GM18870 (cell line): Measurements from ENCODE around the gene CREB3L2.
"Not testable (repeated sequence)": the region's sequence is repeated elsewhere in the genome, so short reads cannot be mapped to it uniquely, and the experiment has no call there.

Experiments used
- ATAC-seq: cut with Tn5 transposase; IDR thresholded peaks from one replicate; pipeline ENCODE4 v1.9.1; 2021; ENCODE audit warnings: moderate library complexity; ENCODE audit not compliant: unreplicated experiment

Gene CREB3L2

GRCh38 chr7:138001529-138002095, at the start of gene CREB3L2:
TSS of gene CREB3L2 (minus strand) at chr7:138002086. CDS start at chr7:138001705, 381 bp downstream.
- peak; percentile 14 for ATAC-seq

- no peak for ATAC-seq
Observed at GRCh38 chr7:138049505-138050116, 47.7 kb upstream of the CREB3L2 start.

DNA sequence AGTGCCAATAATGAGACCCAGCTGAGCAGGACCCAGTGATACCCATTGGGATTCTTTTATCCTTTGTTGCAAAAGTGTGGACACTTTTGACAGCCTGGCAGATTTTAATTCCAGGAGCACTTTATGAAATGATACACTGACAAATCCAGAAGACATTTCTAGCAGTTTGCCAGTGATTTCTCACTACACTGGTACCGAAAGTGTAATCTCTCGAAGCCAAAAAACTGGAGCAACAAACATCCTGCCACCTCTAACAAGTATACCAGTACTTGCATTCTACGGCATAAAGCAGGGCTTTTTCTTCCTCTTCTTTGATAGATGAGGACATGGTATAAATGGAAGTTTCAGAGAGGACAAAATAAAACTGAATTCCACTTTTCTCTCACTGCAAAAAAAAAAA, 46.0 kb upstream of the CREB3L2 start:
- no peak for ATAC-seq

DNA sequence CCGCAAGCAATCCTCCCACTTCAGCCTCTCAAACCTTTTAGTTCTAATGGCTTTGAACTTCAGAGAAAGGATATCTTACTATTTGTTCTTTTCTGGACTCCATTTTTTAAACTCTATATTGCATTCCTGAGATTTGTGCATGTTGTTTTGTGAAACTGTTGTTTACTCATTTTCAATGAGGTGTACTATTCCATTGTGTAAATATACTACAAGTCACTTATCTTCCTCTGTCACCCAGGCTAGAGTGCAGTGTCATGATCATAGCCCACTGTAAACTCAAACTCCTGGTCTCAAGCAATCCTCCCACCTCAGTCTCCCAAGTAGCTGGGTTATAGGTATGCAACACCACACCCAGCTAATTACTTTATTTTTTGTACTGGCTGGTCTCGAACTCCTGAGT, 43.0 kb upstream of the CREB3L2 start:
- ATAC-seq = no peak

DNA sequence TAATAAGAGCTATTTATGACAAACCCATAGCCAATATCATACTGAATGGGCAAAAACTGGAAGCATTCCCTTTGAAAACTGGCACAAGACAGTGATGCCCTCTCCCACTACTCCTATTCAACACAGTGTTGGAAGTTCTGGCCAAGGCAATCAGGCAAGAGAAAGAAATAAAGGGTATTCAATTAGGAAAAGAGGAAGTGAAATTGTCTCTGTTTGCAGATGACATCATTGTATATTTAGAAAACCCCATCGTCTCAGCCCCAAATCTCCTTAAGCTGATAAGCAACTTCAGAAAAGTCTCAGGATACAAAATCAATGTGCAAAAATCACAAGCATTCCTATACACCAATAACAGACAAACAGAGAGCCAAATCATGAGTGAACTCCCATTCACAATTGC, 38.2 kb upstream of the CREB3L2 start:
- ATAC-seq = not testable (repeated sequence)

- no peak for ATAC-seq
Observed at GRCh38 chr7:138036135-138036534, 34.2 kb upstream of the CREB3L2 start.

DNA sequence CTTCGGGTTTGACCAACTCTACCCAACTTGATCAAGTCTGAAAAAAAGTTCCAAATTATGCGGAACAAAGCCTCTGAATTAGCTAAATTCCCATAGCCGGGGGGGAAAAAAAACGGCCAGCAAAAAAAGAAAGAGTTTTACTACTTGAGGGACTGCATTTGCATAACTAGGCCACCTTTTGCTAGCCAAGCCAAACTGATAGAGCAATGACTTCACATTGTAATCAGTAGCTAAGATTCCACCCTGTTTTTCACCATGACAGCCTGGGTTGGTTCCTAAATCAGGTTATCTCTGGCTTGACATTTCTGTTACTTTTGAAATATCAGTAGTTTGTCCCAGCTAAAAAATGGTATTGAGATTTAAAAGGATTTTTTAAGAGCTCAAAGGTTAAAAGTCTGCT, 31.4 kb upstream of the CREB3L2 start:
- no peak for ATAC-seq

DNA sequence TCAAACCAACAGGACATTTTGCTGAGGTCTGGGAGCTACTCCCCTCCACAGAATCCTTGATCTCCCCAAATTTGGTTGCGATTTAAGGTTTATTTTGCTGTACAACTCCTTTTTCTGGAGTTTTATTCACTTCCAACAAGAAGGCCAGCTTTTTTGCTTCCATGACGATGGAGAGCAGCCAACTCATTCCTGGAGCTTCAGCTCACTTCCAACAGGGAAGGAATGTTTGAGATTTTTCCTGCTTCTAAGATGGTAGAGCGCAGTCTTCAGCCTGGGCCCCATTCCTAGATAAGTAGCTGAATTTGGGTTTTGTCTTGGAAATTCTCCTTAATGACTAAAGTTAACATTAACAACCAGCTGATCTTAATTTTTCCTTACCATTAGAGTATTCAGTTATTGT, 30.9 kb upstream of the CREB3L2 start:
- ATAC-seq = no peak

- ATAC-seq = peak; percentile 81
Observed at GRCh38 chr7:138032186-138032585, 30.3 kb upstream of the CREB3L2 start.

- no peak for ATAC-seq
Observed at GRCh38 chr7:138030679-138031351, 28.9 kb upstream of the CREB3L2 start.

DNA sequence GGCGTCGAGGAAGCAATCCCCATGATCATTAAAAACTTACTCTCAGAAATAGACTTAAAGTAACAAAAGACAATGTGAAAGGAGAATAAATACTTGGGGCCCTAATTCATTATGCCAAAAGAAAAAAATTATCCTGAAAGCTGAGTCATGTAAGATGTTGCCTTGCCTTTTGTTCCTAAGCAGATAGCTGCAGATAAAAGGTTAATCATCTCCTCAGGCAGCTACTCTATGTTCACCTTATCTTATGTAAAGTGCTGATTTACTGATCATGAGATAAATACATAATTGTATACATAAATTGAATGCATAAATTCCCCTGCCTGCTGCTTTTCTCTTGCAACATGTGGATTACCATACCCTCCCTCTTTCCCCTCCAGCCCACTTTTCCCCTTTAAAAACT, 28.1 kb upstream of the CREB3L2 start:
- no peak for ATAC-seq

DNA sequence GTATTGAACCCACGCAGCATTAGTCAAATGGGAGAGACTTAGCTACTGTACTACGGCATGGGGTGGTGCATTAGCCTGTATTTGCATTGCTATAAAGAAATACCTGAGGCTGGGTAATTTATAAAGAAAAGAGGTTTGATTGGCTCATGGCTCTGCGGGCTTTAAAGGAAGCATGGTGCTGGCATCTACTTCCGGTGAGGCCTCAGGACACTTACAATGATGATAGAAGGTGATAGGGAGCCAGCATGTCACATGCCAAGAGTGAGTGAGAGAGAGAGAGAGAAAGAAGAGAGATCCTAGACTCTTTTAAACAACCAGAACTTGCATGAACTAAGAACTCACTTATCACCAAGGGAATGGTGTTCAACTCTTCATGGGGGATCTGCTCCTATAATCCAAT, 27.2 kb upstream of the CREB3L2 start:
- ATAC-seq = no peak

- ATAC-seq = no peak
Observed at GRCh38 chr7:138027100-138027499, 25.2 kb upstream of the CREB3L2 start.

DNA sequence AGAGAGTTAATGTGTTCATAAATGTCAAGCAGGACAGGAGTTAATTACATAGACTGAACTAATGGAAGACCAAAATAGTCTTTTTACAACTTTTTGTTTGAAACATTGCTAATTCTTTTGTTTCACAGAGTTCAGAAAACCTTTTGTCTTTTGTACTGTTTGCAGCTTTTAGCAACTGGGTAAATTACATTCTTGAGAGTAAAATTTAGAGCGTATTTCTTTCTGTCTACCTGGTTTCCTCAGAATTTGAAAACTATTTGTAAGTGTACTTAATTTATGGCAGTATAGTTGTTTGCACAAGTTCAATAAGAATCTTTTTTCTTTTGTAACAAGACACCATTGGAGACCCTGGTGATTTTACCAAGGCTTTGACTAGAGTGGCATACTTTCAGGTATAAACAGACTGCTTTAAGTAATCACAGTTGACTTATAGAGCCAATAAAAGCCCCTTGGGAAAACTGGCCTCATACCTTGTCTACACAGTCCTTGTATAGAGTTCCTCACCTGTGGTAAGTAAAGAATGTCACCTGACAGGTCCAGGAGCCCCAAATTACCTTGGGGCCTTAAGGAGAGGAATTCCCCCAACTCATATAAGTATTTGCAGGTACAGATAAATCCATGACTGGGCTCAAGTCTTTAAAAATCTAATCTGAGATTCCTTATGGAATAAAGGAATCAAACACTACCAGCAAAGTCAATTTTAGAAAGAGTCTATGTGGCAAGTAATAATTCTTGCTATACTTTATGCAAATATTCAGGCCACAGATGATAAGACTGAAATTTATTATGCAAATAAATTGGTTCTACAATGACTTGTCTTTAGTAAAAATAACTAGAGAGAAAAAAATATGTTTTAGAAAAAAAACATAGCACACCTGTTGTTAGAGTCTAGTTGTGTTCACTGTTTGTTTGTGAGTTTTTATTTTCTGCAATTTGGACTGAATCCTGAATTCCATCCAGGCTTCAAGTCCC, 23.6 kb upstream of the CREB3L2 start:
- ATAC-seq = no peak

- ATAC-seq = no peak
Observed at GRCh38 chr7:138024765-138025164, 22.9 kb upstream of the CREB3L2 start.

- ATAC-seq = no peak
Observed at GRCh38 chr7:138024343-138024691, 22.4 kb upstream of the CREB3L2 start.

- peak; percentile 91 for ATAC-seq
Observed at GRCh38 chr7:138023618-138024342, 21.9 kb upstream of the CREB3L2 start.

- ATAC-seq = no peak
Observed at GRCh38 chr7:138021889-138022288, 20.0 kb upstream of the CREB3L2 start.

GRCh38 chr7:138017992-138018391, 16.1 kb upstream of the CREB3L2 start:
- no peak for ATAC-seq

DNA sequence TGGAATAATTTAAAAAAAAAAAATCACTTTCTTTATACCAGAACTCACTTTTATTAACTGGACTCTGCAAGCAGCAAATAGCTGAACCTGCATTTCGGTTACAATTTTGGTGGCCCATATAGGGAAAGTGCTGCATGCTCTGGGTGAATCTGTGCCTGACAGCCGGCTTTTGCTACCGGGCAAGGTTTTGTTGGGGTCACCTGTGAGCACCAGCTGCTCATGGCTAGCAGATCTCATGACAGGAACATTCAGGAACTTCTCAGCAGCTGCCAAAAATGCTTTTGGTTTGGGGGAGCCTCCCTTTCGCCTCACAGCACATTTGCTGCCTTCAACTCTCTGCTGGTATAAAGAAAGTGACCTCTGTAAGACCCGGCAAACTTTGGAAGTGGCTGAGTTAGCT, 13.2 kb upstream of the CREB3L2 start:
- no peak for ATAC-seq

GRCh38 chr7:138014686-138015085, 12.8 kb upstream of the CREB3L2 start:
- ATAC-seq = no peak
